NAMALWA (cell line): ENCODE data around the gene OPRD1.
"Not testable (repeated sequence)": the region's sequence is repeated elsewhere in the genome, so short reads cannot be mapped to it uniquely, and the experiment has no call there.

Source experiments
- DNase-seq: peaks from one replicate; pipeline ENCODE4 v3.0.0-alpha.2; 2015; ENCODE audit warnings: low spot score

Gene OPRD1

DNA sequence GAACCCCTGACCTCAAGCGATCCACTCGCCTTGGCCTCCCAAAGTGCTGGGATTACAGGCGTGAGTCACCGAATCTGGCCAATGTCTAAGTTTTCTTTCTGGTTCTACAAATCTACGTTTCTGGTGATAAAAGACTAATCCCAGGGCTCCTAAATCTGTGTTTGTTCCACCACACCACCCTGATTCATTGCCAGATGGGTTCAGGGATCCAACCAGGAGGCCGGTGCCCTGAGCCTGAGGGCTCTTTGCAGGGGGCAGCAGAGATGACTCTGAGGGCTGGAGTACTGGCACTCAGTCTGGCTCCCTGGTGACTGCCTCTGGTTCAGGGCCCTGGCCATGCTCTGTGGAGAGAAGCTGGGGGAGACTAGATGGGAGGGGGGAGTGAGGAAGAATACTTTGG lies 10.5 kb upstream of the OPRD1 start:
- DNase-seq, result no peak

DNA sequence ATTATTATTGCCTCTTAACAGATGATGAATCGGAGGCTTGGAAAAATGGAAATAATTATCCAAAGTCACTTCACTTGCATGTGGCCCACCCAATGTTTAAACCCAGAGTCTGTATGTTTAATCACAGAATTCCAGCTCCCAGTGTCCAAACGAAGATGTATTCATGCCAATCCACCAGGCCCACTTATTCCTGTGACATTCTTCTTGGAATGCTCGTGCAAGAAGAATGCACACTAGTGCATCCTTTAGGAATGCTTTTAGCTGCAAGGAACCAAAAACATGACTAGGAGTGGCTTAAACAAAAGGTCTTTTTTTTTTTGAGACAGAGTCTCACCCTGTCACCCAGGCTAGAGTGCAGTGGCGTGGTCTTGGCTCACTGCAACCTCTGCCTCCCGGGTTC lies 8.9 kb upstream of the OPRD1 start:
- DNase-seq, result no peak

DNA sequence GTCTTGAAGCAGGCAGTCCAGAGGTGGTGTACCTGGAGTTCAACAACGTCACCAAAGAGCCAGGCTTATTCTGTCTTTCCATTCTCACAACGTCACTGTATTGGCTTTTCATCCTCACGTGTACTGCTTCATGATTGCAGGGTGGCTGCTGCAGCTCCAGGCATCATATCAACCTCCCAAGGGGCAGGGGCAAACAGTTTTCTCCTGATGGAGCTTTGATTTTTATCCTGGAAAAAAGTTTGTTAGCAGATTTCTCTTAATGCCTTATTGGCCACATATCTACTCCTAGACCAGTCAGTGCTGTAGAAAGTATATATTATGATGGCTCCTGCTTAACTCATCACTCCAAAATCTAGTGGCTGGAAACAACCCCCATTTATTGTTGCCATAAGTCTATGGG lies 8.3 kb upstream of the OPRD1 start:
- no peak for DNase-seq

DNA sequence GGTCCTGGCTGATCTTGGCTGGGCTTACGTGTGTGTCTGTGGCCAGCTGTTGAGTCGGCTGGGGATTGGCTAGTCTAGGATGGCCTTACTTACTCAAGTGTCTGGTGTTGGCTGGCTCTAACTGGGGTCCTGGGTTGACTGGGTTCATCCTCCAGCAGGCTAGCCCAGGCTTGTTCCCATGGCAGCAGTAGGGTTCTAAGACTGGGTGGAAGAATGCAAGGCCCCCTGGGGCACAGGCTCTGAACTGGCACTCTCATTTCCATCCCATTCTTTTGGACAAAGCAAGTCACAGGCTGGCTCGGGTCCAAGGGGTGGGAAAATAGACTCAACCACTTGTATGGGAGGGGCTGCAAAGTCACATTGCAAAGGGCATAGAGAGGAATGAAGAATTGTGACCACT lies 7.9 kb upstream of the OPRD1 start:
- no peak for DNase-seq

DNA sequence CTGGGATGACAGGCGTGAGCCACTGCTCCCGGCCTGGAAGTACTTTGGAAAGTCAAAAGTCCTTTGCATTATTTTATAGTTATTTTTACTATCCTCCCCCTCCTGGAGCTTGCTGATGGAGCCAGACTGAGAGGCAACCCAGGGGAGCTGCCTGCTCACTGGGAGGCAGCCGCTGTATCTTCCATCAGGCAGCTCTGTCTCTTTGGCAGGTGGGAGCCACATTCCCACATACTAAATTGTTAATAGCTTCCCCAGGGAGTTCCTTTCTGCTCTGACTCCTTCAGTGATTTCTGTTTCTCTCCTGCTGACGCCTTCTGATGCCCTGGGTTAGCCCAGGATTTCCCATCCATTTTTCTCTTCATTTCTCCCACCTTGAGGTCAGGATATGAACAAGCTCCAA lies 4.9 kb upstream of the OPRD1 start:
- DNase-seq, result no peak

DNA sequence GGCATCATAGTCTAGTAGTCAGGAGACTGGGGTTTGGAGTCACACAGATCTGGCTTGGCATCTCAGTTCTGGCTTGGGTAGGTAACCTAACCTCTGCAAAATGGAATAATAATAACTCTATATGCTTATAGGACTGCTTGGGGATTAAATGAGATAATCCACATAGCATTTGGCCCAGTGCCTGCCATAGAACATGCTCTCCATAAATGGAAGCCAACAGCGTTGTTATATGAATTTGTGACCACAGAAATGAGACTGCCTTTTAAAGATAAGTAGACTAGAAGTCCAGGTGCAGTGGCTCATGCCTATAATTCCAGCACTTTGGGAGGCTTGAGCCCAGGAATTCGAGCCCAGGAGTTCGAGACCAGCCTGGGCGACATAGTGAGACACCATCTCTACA lies 4.0 kb upstream of the OPRD1 start:
- DNase-seq, result no peak

DNA sequence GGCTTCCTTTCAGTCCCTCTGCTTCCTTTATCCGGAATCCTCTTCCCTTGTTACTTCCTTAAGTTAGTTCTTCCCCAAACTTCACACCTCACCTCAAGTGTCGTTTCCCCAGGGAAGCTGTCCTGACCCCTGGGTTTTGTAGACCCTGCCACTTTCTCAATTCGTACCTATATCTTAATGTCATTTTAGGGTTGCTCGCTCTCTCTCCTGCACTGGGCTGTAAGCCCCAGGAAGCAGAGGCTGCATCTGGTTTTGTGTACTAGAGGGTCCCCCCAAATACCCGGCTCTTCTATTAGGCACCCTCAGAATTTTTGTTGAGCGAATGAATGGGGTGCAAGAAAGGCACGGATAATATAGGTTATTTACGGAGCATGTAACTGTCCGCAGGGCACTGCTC lies 603 bp upstream of the OPRD1 start:
- DNase-seq, result no peak

DNA sequence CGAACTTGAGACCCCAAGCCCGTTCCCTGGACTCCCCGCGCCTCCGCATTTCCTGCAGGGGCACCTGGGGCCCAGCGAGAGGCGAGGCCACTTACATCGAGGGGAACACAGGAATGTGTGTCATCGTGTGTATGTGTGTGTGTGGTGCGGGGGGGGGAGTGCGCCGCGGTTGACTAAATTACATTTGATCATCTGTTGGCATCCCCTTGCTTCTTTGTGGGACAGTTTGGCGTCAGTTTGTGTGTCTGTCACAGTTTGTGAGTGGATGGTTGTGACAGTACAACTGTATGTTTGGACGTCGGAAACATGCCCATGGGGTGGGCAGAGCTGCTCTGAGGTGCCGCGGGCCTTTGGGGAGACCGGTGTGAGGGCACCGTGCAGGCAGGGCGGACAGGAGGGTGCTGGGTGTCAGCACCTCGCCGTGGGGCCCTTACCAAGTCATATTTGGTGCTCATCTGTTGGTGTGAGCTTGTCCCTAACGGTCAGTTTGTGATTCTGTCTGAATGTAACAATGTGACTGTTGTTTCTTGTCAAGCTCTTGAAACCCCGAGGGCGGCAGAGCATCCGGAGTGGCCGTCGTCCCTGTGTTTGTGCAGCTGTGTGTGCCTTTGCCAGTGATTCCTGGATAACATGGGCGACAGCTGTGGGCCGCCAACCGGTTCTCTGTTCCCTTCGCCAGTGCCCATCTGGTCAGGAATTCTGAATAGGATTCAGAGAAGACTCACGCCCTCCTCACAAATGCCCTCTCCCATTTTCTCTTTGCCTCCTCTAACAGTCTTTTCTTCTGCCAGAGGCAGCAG lies 899 bp downstream of the OPRD1 start:
- no peak for DNase-seq

DNA sequence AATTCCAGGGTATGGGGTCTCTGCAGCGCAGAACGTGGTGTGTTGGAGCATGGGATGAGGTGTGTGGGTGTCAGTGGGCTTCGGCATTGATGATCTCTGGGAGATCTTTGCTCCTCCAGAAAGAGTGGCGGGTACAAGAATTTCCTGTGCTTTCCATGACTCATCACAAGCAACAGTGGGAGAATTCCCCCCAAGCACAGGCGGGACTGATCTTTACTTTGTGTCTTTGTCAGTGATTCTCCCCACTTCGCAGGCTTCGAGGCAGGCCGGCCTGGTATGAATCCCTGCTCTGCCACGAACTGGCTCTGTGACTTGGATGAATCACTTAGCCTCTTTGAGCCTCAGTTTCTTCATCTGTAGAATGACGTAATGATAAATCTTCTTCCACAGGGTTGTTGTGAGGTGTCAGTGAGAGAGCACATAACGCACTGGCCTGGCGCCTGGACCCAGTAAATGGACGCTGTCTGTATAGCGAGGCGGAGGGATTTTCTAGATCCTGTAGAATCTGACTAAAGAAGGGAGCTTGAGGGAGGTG lies 2.0 kb downstream of the OPRD1 start:
- DNase-seq, result no peak

DNA sequence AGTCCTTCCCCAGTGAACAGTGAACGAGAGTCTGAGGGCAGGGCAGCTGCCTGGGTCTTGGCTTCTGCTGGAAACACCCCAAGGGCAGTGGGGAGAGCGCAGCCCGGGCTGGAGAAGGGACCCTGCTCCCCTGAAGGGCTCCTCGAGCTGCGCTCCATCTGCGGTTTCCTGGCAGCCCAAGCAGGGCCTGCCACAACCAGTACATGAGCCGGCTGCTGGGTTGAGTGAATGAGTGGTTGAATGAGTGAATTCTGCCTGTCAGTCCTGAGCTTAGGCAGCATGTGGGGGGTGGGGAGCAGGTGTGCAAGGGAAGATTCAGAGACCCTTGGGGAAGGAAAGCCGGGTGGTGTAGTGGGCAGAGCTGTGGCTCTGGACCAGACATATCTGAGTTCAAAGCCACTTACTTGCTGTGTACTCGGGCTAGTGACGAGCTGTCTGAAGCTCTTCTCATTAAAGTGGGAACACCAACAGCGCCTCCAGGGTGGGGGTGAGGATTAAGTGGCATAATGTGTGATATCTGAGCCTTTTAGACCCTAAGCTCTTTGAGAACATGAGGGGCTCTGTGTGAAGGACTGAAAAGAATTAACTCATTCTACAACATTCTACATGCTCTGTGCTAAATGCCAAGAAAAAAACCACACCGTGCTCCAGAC lies 3.7 kb downstream of the OPRD1 start:
- DNase-seq, result no peak

DNA sequence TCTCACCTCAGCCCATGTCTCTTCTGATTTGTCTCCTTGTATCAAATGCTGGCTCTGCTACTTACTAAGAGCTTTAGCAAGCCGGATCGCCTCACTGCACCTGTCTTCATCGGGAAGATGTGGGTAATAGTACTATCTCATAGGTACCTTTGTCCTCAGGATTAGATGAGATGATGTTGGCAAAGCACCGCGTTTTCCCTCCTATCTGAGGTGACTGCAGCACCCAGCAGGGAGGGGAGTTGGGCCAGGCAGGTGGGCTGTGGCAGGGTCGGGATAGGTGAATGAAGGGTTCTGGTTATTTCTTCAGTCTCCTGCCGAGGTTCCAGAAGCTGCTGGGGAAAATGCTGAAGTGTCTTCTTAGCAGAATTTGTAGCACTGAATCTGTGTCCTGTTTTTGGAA lies 5.2 kb downstream of the OPRD1 start:
- no peak for DNase-seq

DNA sequence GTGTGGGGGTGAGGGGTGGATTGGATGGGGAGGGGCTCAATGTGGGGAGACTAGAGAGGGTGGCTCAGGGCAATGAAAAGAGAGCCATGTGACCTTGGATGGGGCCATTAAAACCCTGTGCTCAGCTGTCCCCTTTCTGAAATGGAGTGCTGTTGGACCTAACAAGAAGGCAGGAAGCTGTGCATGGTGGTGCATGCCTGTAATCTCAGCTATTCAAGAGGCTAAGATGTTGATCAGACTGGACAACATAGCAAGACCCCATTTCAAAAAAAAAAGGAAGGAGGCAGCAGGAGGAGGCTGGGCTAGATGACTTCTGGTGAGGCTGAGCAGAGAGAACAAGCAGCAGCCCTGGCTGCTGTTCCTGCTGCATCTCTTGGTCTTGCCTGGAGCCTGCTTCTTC lies 7.0 kb downstream of the OPRD1 start:
- DNase-seq, result no peak

DNA sequence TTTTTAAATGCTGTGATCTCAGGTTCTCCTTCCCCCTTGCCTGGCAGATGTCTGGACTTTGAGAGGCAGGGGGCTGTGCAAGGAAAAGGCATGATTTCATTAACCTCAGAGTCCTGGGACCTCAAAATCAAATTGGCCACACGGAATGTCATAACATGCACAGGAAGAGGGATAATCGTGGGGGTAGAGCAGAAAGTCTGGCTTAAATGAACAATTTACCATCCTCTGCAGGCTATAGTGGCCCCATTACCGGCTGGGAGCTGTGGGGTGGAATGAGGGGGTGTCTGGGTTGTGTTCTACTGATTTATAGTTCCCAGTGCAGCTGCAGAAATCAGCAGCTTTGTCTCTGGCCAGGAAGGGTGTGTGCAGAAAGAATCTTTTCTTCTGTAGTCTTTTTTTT lies 10.8 kb downstream of the OPRD1 start:
- no peak for DNase-seq

DNA sequence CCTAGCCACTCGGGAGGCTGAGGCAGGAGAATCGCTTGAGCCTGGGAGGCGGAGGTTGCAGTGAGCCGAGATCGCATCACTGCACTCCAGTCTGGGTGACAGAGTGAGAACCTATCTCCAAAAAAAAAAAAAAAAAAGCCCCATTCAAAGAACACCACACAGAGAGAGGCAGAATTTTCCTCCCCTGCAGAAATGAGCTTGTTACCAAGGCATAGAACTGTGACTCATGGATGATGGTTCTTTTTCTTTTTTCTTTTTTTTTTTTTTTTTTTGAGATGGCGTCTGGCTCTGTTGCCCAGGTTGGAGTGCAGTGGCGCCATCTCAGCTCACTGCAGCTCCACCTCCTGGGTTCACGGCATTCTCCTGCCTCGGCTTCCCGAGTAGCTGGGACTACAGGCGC lies 12.1 kb downstream of the OPRD1 start:
- not testable (repeated sequence) for DNase-seq

DNA sequence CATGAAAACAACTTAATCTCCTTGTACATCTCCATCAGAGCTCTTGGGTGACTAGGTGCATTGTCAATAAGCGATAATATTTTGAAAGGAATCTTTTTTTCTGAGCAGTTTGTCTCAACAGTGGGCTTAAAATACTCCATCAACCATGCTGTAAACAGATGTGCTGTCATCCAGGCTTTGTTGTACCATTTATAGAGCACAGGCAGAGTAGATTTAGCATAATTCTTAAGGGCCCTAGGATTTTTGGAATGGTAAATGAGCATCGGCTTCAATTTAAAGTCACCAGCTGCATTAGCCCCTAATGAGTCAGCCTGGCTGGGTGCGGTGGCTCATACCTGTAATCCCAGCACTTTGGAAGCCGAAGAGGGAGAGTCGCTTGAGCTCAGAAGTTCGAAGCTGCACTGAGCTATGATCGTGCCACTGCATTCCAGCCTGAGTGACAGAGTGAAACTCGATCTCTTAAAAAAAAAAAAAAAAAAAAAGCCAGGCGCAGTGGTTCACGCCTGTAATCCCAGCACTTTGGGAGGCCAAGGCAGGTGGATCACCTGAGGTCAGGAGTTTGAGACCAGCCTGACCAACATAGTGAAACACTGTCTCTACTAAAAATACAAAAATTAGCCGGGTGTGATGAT lies 16.4 kb downstream of the OPRD1 start:
- not testable (repeated sequence) for DNase-seq

DNA sequence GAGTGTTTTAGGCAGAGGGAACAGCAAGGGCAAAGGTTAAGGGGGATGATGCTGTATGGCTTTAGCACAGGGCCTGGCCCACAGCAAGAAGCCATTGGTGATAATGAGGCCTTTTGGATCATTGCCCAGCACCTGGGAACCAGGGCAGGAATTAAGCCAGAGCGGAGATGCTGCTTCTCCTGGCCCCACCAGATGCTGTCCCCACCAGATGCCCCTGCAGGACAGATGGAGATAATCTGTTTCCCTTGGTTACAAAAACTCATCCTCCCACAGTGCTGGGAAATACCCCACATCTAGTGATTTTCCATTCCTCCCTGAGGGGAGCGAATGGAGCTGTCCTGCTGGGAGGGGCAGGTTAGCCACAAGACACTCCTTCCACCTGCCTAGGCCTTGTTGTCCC lies 18.8 kb downstream of the OPRD1 start:
- DNase-seq, result no peak

DNA sequence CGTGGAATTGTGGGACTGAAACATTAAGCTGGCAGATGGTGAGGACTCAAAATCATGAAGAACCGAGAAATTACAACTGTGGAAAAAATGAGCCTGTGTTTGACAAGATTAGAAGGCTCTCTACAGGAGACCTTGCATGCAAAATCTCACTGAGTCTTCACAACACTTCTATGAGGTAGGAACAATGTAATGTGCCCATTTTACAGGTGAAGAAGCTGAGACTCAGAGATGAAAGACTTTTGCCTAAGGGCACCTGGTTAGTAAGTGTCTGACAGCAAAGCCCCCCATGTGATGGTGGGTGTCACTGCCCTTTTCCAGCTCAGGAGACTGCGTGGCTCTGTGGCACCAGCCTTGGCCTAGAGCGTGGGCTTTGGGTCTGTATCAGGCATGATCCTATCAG lies 21.0 kb downstream of the OPRD1 start:
- no peak for DNase-seq

DNA sequence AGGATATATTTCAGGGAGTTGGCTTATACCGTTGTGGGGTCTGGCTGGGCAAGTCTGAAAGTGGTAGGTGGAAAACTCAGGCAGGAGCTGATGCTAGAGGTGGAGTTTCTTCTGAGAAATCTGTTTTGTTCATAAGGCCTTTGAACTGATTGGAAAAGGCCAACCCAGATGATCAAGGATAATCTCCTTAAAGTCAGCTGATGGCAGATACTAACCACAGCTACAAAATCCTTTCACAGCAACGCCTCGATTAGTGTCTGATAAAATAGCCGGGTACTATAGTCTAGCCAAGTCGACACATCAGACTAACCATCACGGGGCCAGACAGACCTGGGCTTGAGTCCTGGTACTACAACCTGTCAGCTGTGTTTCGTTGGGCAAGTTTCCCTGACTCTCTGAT lies 21.4 kb downstream of the OPRD1 start:
- DNase-seq, result no peak

DNA sequence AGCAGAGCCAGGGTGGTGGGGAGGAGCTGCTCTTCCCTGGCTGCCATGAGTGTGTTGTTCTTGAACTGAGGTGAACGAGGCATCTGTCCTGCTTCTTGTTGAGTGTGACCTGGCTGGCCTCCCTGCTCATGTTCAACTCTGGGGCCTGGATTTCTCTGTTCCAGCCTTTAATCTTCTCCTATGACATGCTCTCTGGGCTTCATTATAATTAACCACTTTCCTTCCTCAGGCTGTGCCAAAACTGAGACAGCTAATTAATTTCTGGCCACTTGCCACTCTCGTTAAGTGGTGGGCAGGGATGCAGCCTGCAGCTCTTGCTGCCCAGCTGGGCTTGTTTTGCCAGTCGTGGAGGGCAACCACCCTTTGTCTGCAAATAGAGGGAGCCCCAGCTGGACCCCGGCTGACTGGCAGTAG lies 23.3 kb downstream of the OPRD1 start:
- DNase-seq, result no peak

DNA sequence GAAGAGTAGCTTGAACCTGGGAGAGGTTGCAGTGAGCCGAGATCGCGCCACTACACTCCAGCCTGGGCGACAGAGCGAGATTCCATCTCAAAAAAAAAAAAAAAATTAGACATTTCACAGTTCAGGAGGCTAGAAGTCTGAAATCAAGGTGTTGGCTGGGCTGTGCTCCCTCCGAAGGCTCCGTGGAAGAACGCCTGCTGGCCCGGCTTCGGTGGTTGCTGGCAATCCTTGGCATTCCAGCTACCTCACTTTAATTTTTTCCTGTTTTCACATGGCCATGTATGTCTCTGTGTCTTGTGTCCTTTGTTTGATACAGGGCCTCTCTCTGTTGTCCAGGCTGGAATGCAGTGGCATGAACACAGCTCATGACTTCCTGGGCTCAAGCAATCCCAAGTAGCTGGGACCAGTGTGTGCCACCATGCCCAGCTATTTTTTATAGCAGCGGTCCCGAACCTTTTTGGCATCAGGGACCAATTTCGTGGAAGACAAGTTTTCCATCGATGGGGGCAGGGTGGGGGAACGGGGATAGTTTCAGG lies 24.5 kb downstream of the OPRD1 start:
- DNase-seq, result no peak

DNA sequence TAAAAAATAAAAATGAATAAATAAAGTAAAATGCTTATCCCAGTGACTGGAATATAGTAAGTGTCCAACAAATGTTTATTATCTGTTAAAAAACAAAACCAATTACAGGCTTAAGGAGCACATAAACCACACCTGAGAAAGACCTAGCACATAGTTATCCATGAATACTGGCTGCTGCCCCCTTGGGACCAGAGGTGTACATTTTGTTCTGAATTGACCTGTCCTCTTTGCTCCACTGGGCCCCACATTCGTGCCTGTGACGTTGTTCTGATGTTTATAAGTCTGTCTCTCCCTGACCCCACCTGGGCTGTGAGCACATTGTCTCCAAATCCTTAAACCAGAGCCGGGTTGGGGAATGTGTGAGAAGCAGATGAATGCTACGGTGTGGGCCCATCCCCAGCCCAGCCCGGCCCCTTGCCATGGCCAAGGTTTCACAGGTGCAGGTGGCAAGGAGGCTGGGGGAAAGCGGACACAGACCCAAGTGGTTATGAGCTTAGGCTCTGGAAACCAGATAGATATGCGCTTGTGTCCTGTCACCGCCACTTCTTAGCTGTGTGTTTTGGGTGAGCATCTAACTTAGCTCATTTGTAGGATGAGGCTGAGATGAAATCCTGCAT lies 29.1 kb downstream of the OPRD1 start:
- no peak for DNase-seq

DNA sequence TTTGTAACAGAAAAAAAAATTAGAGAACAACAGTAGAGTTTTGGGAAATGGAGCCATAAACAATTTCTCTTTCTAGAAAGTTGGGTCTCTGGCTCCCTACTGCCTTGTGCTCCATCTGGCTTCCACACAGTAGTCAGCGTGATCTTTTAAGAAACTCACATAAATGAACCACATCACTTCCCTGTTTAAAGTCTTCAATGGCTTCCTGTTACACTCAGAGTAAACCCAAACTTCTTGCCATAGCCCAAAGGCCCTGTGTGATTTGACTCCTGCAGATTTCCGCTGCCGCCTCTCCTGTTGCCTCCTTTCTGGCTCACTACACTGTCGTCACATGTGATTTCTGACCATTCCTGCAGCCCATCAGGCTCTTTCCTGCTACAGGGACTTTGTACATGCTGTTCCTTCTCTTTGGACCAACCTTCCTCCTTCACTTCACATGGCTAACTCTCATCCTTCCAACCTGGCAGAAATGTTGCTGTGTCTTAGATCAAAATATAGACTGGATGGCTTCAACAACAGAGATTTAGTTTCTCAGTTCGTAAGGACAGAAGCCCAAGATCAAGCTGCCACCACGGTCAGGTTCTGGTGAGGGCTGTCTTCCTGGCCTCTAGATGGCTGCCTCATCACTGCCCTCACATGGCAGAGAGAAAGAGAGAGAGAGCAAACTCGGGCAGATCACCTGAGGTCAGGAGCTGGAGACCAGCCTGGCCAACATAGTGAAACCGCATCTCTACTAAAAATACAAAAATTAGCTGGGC lies 34.0 kb downstream of the OPRD1 start:
- DNase-seq, result peak; percentile 65
